HCT116 (cell line): ENCODE results near the gene TNFRSF1A. TPM values are rescaled to one million over a fixed set of nuclear protein-coding genes. Genes with fewer than 3 reads are reported as not detected.

Experiments
- ATAC-seq: fragments of 200-7000 bp; cut with Tn5 transposase; 2 replicates; pipeline ENCODE4 v1.9.1; 2020; ENCODE audit warnings: mild to moderate bottlenecking, moderate library complexity
- BruUV-seq: library from RNA; stranded (reverse); fragments of 400-500 nt; replicated peaks from 2 replicates; lab custom pipeline; 2021; lab: Mats Ljungman, UMichigan
- CTCF ChIA-PET: fragments of 300-600 bp; sonication (Branson Sonifier 250); formaldehyde crosslinking; loops from one replicate; lab custom pipeline; 2021; ENCODE audit warnings: antibody characterized with exemption; lab: Charles Lee
- POLR2A ChIA-PET: fragments of 300-600, 350-600 bp; sonication (Branson Sonifier 250); formaldehyde crosslinking; loops from one replicate; lab custom pipeline; 2021; ENCODE audit warnings: antibody characterized with exemption; lab: Charles Lee
- RAD21 ChIA-PET, 2 experiments: fragments of 300-600 bp; sonication (Branson Sonifier 250); formaldehyde crosslinking; loops; one replicate each; lab custom pipeline; 2023; ENCODE audit warnings: low total read pairs in 2 of 2; ENCODE audit not compliant: uncharacterized antibody in 2 of 2, unreplicated experiment in 2 of 2, low non-redundant PET in 1 of 2; lab: Charles Lee
- DNase-seq: peaks from one replicate; pipeline ENCODE4 v3.0.0-alpha.2; 2010; ENCODE audit warnings: low read depth, low spot score
- H2AFZ ChIP-seq: fragments of 200-600 bp; shearing (Covaris generic), sonication (generic); 2 replicates; pipeline ENCODE4 v1.6.1; 2017; ENCODE audit warnings: low read depth, mixed run types, mixed read lengths, antibody characterized with exemption, low read length; ENCODE audit not compliant: poor library complexity, severe bottlenecking
- H3K27ac ChIP-seq: 2 replicates; pipeline ENCODE4 v1.5.1; 2012; ENCODE audit warnings: low read depth, low read length
- H3K27me3 ChIP-seq: fragments of 200-600 bp; sonication (generic); 2 replicates; pipeline ENCODE4 v1.6.1; 2016; ENCODE audit warnings: mixed run types, low read length, mixed read lengths; ENCODE audit not compliant: insufficient read depth
- H3K36me3 ChIP-seq, 2 experiments: fragments of 200-500 bp in 1 of 2; fragments of 200-600 bp in 1 of 2; sonication (Bioruptor generic) in 1 of 2; sonication (generic) in 1 of 2; 2 replicates each; pipeline versions ENCODE4 v1.5.1 to v1.6.1; 2014 to 2016; ENCODE audit warnings: low read length in 2 of 2, inconsistent platforms in 1 of 2, mixed read lengths in 1 of 2, mixed run types in 1 of 2; ENCODE audit not compliant: insufficient read depth in 2 of 2, control insufficient read depth in 1 of 2
- H3K4me1 ChIP-seq, 2 experiments: fragments of 200-600 bp in 1 of 2; sonication (generic) in 1 of 2; 2 replicates each; pipeline versions ENCODE4 v1.5.1 to v1.6.1; 2012 to 2017; ENCODE audit warnings: low read length in 2 of 2, inconsistent platforms in 1 of 2, mild to moderate bottlenecking in 1 of 2, mixed read lengths in 1 of 2, mixed run types in 1 of 2, moderate library complexity in 1 of 2; ENCODE audit not compliant: insufficient read depth in 2 of 2, control insufficient read depth in 1 of 2
- H3K4me2 ChIP-seq: fragments of 200-600 bp; sonication (generic); 2 replicates; pipeline ENCODE4 v1.6.1; 2017; ENCODE audit warnings: mixed run types, low read length, mixed read lengths
- H3K4me3 ChIP-seq, 2 experiments: fragments of 200-600 bp in 1 of 2; sonication (generic) in 1 of 2; replicated peaks in 1 of 2; 2 replicates each; pipeline ENCODE4 v1.5.1; 2011 to 2016; ENCODE audit warnings: low read length in 2 of 2, control low read depth in 1 of 2, low read depth in 1 of 2, mild to moderate bottlenecking in 1 of 2, mixed read lengths in 1 of 2, mixed run types in 1 of 2
- H3K79me2 ChIP-seq: fragments of 200-600 bp; sonication (generic); 2 replicates; pipeline ENCODE4 v1.6.1; 2017; ENCODE audit warnings: mild to moderate bottlenecking, mixed run types, low read length, moderate library complexity, mixed read lengths; ENCODE audit not compliant: insufficient read depth
- H3K9ac ChIP-seq: fragments of 200-600 bp; sonication (generic); 2 replicates; pipeline ENCODE4 v1.6.1; 2016; ENCODE audit warnings: low read length, mixed read lengths
- H3K9me2 ChIP-seq: fragments of 200-600 bp; sonication (generic), shearing (Covaris generic); 2 replicates; pipeline ENCODE4 v1.6.1; 2017; ENCODE audit warnings: mixed run types, mild to moderate bottlenecking, moderate library complexity; ENCODE audit not compliant: insufficient read depth
- H3K9me3 ChIP-seq, 2 experiments: fragments of 200-500 bp in 1 of 2; fragments of 200-600 bp in 1 of 2; sonication (Bioruptor generic) in 1 of 2; sonication (generic) in 1 of 2; 2 replicates each; pipeline ENCODE4 v1.6.1; 2014 to 2017; ENCODE audit warnings: low read length in 2 of 2, mixed read lengths in 2 of 2, inconsistent platforms in 1 of 2, low read depth in 1 of 2, mild to moderate bottlenecking in 1 of 2, mixed run types in 1 of 2, moderate library complexity in 1 of 2; ENCODE audit not compliant: control insufficient read depth in 1 of 2, insufficient read depth in 1 of 2
- H4K20me1 ChIP-seq: fragments of 200-600 bp; sonication (generic), shearing (Covaris generic); 2 replicates; pipeline ENCODE4 v1.6.1; 2017; ENCODE audit warnings: mixed run types, mild to moderate bottlenecking, moderate library complexity; ENCODE audit not compliant: insufficient read depth
- CEBPB ChIP-seq: IDR thresholded peaks from 2 replicates; pipeline ENCODE4 v1.6.1; 2012; ENCODE audit warnings: low read depth
- FOSL1 ChIP-seq: IDR thresholded peaks from 2 replicates; pipeline ENCODE4 v1.6.1; 2012; ENCODE audit warnings: low read depth
- JUND ChIP-seq: IDR thresholded peaks from 2 replicates; pipeline ENCODE4 v1.6.1; 2012
- POLR2A ChIP-seq: IDR thresholded peaks from 2 replicates; pipeline ENCODE4 v1.7.0; 2011; ENCODE audit warnings: borderline replicate concordance; ENCODE audit not compliant: insufficient read depth, insufficient read length; ENCODE audit errors: extremely low read depth
- POLR2AphosphoS5 ChIP-seq: IDR thresholded peaks from 2 replicates; pipeline ENCODE4 v1.6.1; 2011; ENCODE audit warnings: mild to moderate bottlenecking, low read depth, low read length, moderate library complexity
- SP1 ChIP-seq: IDR thresholded peaks from 2 replicates; pipeline ENCODE4 v1.6.1; 2012; ENCODE audit warnings: low read depth
- TCF7L2 ChIP-seq: IDR thresholded peaks from 2 replicates; pipeline ENCODE4 v1.7.0; 2011; ENCODE audit warnings: borderline replicate concordance, inconsistent platforms; ENCODE audit not compliant: insufficient read depth, insufficient read length; ENCODE audit errors: extremely low read depth
- intact Hi-C: fragments of 100-400 bp; cut with micrococcal nuclease; formaldehyde crosslinking; loops from 2 replicates; pipeline ENCODE4 v1.10.0; 2022
- total RNA-seq: library from RNA; stranded (reverse); gene quantifications from one replicate; pipeline ENCODE4 v1.2.1, GENCODE V29; 2021; ENCODE audit not compliant: unreplicated experiment
- TF ChIP-seq, protein P1 (sequence below): IDR thresholded peaks from 2 replicates; pipeline ENCODE4 v1.6.1; 2012

Gene TNFRSF1A
- total RNA-seq, 1 experiment from 2014 or later = 129 TPM

DNA sequence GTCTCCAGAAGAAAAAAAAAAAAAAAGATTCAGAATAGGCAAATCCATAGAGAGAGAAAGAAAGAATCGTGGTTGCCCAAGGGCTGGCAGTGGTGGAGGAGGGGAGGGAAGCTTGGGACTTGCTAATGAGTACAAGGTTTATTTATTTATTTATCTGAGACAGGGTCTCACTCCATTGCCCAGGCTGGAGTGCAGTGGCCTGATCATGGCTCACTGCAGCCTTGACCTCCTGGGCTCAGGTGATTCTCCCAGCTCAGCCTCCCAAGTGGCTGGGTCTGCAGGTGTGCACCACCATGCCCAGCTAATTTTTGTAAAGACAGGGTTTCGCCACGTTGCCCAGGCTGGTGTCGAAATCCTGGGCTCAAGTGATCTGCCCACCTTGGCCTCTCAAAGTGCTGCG, 9.7 kb upstream of the TNFRSF1A start:
- H3K4me1 ChIP-seq = peaks cover 2 to 18% of the 10 kb centered on the region in 2 experiments
- POLR2A ChIA-PET = no interaction called here
- no peak overlapping the region for H3K4me3 ChIP-seq
- H3K27me3 ChIP-seq = no peaks in the 10 kb centered on the region
- H4K20me1 ChIP-seq = no peaks in the 10 kb centered on the region
- H2AFZ ChIP-seq = no peak overlapping the region
- peaks cover 6 to 17% of the 10 kb centered on the region in 2 experiments; a peak in 3 of 4 replicates for H3K36me3 ChIP-seq
- RAD21 ChIA-PET = no interaction called here
- no TSS peak for BruUV-seq
- no peaks in the 10 kb centered on the region for H3K79me2 ChIP-seq
- TF ChIP-seq POLR2AphosphoS5 = peak; percentile 19; the same call in 1 of the 2 replicates
- TF ChIP-seq JUND = no peak
- ATAC-seq = no peak
- H3K4me2 ChIP-seq = no peak overlapping the region
- intact Hi-C loops = no loop called here
- CTCF ChIA-PET = no interaction called here
- DNase-seq = no peak
- no peaks in the 10 kb centered on the region for H3K9me3 ChIP-seq
- H3K27ac ChIP-seq = no peak overlapping the region
- H3K9ac ChIP-seq = no peak overlapping the region
- H3K9me2 ChIP-seq = no peaks in the 10 kb centered on the region

DNA sequence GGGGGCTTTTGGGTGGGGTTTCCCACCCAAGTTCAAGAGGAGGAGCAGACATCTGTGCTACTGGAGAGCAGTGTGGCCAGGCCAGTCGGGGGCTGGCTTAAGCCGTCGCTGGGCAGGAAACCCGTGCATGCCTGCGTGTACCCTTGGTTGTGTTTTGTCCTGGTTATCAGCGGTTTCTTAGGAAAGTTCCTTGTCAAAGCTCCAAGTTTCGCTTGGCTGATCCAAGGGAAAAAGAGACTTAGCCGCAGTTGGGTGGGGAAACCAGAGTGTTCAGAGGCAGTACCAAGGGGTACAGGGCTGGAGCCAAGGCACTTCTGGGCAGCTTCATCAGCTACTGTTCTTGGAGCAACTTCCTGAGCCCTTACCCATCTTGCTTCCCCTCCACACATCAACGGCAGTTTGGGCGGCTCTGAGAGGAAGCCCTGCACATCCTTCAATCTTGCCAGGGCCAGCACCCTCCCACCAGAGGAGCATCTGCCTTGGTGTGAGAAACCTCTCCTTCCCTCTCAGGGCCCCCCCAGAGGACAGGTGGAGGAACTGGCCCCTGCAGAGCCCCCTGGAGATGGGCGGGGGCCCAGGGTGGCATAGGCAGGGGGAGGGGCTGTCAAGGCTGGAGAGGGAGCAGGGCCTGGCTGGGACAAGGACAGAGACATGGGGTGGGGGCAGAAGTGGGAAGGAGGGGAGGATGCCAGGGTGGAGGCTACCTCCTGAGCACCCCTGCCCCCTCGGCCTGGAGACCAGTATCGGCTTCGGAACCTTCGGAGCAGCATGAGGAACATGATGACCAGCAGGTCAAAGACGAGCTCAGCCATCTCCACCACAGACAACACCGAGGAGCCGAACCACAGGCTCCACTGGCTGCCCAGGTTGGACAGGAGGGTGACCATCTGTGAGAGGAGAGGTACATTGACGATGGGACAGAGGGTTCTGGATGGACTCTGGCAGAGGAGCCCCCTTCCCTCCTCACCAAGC, 5.8 kb upstream of the TNFRSF1A start:
- no peaks in the 10 kb centered on the region for H4K20me1 ChIP-seq
- no peak for ATAC-seq
- TF ChIP-seq SP1 (no peak), TCF7L2 (no peak), FOSL1 (no peak), POLR2A (no peak), CEBPB (no peak), POLR2AphosphoS5 (no peak; the same call in 1 of the 2 replicates)
- TF ChIP-seq, protein P1, sequence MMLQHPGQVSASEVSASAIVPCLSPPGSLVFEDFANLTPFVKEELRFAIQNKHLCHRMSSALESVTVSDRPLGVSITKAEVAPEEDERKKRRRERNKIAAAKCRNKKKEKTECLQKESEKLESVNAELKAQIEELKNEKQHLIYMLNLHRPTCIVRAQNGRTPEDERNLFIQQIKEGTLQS = no peak
- no peaks in the 10 kb centered on the region for H3K79me2 ChIP-seq
- no peaks in the 10 kb centered on the region for H3K9me3 ChIP-seq
- RAD21 ChIA-PET = no interaction called here
- intact Hi-C loops = no loop called here
- H3K9ac ChIP-seq = no peak overlapping the region
- no peaks in the 10 kb centered on the region for H3K27me3 ChIP-seq
- H3K27ac ChIP-seq = no peak overlapping the region
- no peak overlapping the region for H3K4me2 ChIP-seq
- H3K9me2 ChIP-seq = no peaks in the 10 kb centered on the region
- CTCF ChIA-PET = no interaction called here
- POLR2A ChIA-PET = interaction anchor here (1.1 kb wide), 1 partner anchor 9 kb away, joined by 3 read pairs; no protein-coding TSS in a partner anchor
- H3K36me3 ChIP-seq = peaks cover 3 to 12% of the 10 kb centered on the region in 2 experiments; a peak in 1 of 4 replicates
- DNase-seq = no peak
- no peak overlapping the region for H2AFZ ChIP-seq
- no TSS peak for BruUV-seq
- no peak overlapping the region for H3K4me3 ChIP-seq
- peaks cover 35 to 47% of the 10 kb centered on the region in 2 experiments for H3K4me1 ChIP-seq
